IPS-NIHi11 (cell line): ENCODE measurements around the gene ZDHHC1.
"Not testable (repeated sequence)": the region's sequence is repeated elsewhere in the genome, so short reads cannot be mapped to it uniquely, and the experiment has no call there.

Source experiments
- DNase-seq: peaks from one replicate; pipeline ENCODE4 v3.0.0; 2012; ENCODE audit warnings: mixed read lengths, low spot score

Gene ZDHHC1

GRCh38 chr16:67430977-67431774, 14.9 kb upstream of the ZDHHC1 start, which contains the start of gene HSD11B2:
Gene HSD11B2, plus strand, starts transcription at chr16:67431121. Its CDS starts 128 bp downstream, at chr16:67431249.
- peak; percentile 88 for DNase-seq

GRCh38 chr16:67430504-67430976, 14.3 kb upstream of the ZDHHC1 start:
- DNase-seq: no peak

- no peak for DNase-seq
These were observed 13.7 kb upstream of the ZDHHC1 start for GRCh38 chr16:67429799-67430503.

GRCh38 chr16:67429053-67429798, 12.9 kb upstream of the ZDHHC1 start:
- no peak for DNase-seq

GRCh38 chr16:67428146-67428731, 12.0 kb upstream of the ZDHHC1 start:
- peak; percentile 84 for DNase-seq

GRCh38 chr16:67426950-67427349, 10.7 kb upstream of the ZDHHC1 start:
- DNase-seq: no peak

- no peak for DNase-seq
These were observed 9.7 kb upstream of the ZDHHC1 start for GRCh38 chr16:67426022-67426421.

- no peak for DNase-seq
These were observed 9.3 kb upstream of the ZDHHC1 start for GRCh38 chr16:67425580-67425979.

- no peak for DNase-seq
These were observed 8.8 kb upstream of the ZDHHC1 start for GRCh38 chr16:67425061-67425460.

- DNase-seq: no peak
These were observed 8.0 kb upstream of the ZDHHC1 start for GRCh38 chr16:67424261-67424615.

- DNase-seq: peak; percentile 58
These were observed 7.5 kb upstream of the ZDHHC1 start for GRCh38 chr16:67423611-67424260.

GRCh38 chr16:67423015-67423414, 6.7 kb upstream of the ZDHHC1 start:
- DNase-seq: no peak

- DNase-seq: no peak
These were observed 4.8 kb upstream of the ZDHHC1 start for GRCh38 chr16:67421030-67421429.

- no peak for DNase-seq
These were observed 3.7 kb upstream of the ZDHHC1 start for GRCh38 chr16:67419931-67420330.

GRCh38 chr16:67419502-67419901, 3.2 kb upstream of the ZDHHC1 start:
- DNase-seq: no peak

GRCh38 chr16:67417333-67418061, 1.2 kb upstream of the ZDHHC1 start:
- DNase-seq: no peak

GRCh38 chr16:67415421-67415820, 856 bp downstream of the ZDHHC1 start:
- DNase-seq: not testable (repeated sequence)

GRCh38 chr16:67413978-67414911, 2.0 kb downstream of the ZDHHC1 start:
- DNase-seq: no peak

GRCh38 chr16:67412294-67412693, 4.0 kb downstream of the ZDHHC1 start:
- no peak for DNase-seq

GRCh38 chr16:67411339-67411738, 4.9 kb downstream of the ZDHHC1 start:
- DNase-seq: no peak
